ENCODE measurements around the gene SH2D3C.

Gene SH2D3C

GRCh38 chr9:127693697-127694096 lies 84.8 kb downstream of the SH2D3C start:
- DNase-seq = no peak

- no peak for DNase-seq
Observed at GRCh38 chr9:127693143-127693542, 85.3 kb downstream of the SH2D3C start.

- no peak for DNase-seq
Observed at GRCh38 chr9:127692071-127692470, 86.4 kb downstream of the SH2D3C start.

GRCh38 chr9:127690735-127691134 lies 87.7 kb downstream of the SH2D3C start:
- DNase-seq = no peak

GRCh38 chr9:127689329-127690000 lies 89.0 kb downstream of the SH2D3C start:
- no peak for DNase-seq
